SK-N-SH (cell line): Measurements from ENCODE around the gene OVOL3. TPM values are rescaled to one million over a fixed set of nuclear protein-coding genes. Genes with fewer than 3 reads are reported as not detected.
A peak's percentile ranks its signal among the peaks of the same experiment; 100 is the strongest.

Source experiments
- CTCF ChIA-PET: fragments of 300-600, 350-600 bp; formaldehyde crosslinking; extraction: SDS; loops from one replicate; lab custom pipeline; 2021; lab: Yijun Ruan, JAX
- POLR2A ChIA-PET: fragments of 350-600 bp; sonication (Branson Sonifier 250); formaldehyde crosslinking; extraction: SDS; loops from one replicate; lab custom pipeline; 2020; ENCODE audit warnings: antibody characterized with exemption, inconsistent platforms; lab: Yijun Ruan, JAX
- DNase-seq: peaks from one replicate; pipeline ENCODE4 v3.0.0; 2012
- H2AFZ ChIP-seq: fragments of 200-600 bp; sonication (generic); 2 replicates; pipeline ENCODE4 v1.8.1; 2016; ENCODE audit warnings: antibody characterized with exemption, mild to moderate bottlenecking, low read depth
- H3F3A ChIP-seq: fragments of 200-600 bp; sonication (generic); replicated peaks from 2 replicates; pipeline ENCODE3; 2016; ENCODE audit warnings: antibody characterized with exemption, mild to moderate bottlenecking; ENCODE audit not compliant: insufficient read depth
- H3K27ac ChIP-seq, 2 experiments: fragments of 200-500 bp in 1 of 2; fragments of 200-600 bp in 1 of 2; sonication (Bioruptor generic) in 1 of 2; sonication (generic), shearing (Covaris generic) in 1 of 2; 2 replicates each; pipeline versions ENCODE4 v1.5.1 to v1.6.1; 2014 to 2016; ENCODE audit warnings: low read depth in 2 of 2, inconsistent platforms in 1 of 2, low read length in 1 of 2, mild to moderate bottlenecking in 1 of 2, mixed read lengths in 1 of 2
- H3K27me3 ChIP-seq: fragments of 200-600 bp; sonication (generic), shearing (Covaris generic); 2 replicates; pipeline ENCODE4 v1.6.1; 2016; ENCODE audit warnings: mixed run types; ENCODE audit not compliant: insufficient read depth
- H3K36me3 ChIP-seq, 2 experiments: fragments of 200-500 bp in 1 of 2; fragments of 200-600 bp in 1 of 2; sonication (Bioruptor generic) in 1 of 2; sonication (generic) in 1 of 2; replicated peaks in 1 of 2; 2 replicates each; pipeline versions ENCODE3 to v1.5.1; 2014 to 2016; ENCODE audit warnings: low read length in 1 of 2, mild to moderate bottlenecking in 1 of 2; ENCODE audit not compliant: insufficient read depth in 2 of 2, control insufficient read depth in 1 of 2
- H3K4me1 ChIP-seq, 2 experiments: fragments of 200-500 bp in 1 of 2; fragments of 200-600 bp in 1 of 2; sonication (Bioruptor generic) in 1 of 2; sonication (generic), shearing (Covaris generic) in 1 of 2; 2 replicates each; pipeline versions ENCODE4 v1.5.1 to v1.6.1; 2014 to 2016; ENCODE audit warnings: low read depth in 1 of 2, low read length in 1 of 2, mixed run types in 1 of 2; ENCODE audit not compliant: insufficient read depth in 2 of 2, control insufficient read depth in 1 of 2
- H3K4me2 ChIP-seq: fragments of 200-600 bp; sonication (generic), shearing (Covaris generic); 2 replicates; pipeline ENCODE4 v1.6.1; 2017; ENCODE audit warnings: mixed run types
- H3K4me3 ChIP-seq, 2 experiments: fragments of 200-500 bp in 1 of 2; fragments of 200-600 bp in 1 of 2; sonication (Bioruptor generic) in 1 of 2; sonication (generic), shearing (Covaris generic) in 1 of 2; 2 replicates each; pipeline versions ENCODE4 v1.5.1 to v1.8.1; 2014 to 2016; ENCODE audit warnings: low read depth in 2 of 2, inconsistent platforms in 1 of 2, low read length in 1 of 2, mild to moderate bottlenecking in 1 of 2, mixed read lengths in 1 of 2, moderate library complexity in 1 of 2
- H3K79me2 ChIP-seq: fragments of 200-600 bp; sonication (generic); 2 replicates; pipeline ENCODE4 v1.8.1; 2017; ENCODE audit warnings: mild to moderate bottlenecking; ENCODE audit not compliant: insufficient read depth
- H3K9ac ChIP-seq: fragments of 200-600 bp; sonication (generic); 2 replicates; pipeline ENCODE4 v1.6.1; 2017; ENCODE audit warnings: mixed run types
- H3K9me2 ChIP-seq: fragments of 200-600 bp; sonication (generic); 2 replicates; pipeline ENCODE4 v1.6.1; 2017; ENCODE audit warnings: mixed run types
- H3K9me3 ChIP-seq: fragments of 200-600 bp; sonication (generic); 2 replicates; pipeline ENCODE4 v1.6.1; 2017; ENCODE audit warnings: mixed run types, mild to moderate bottlenecking, moderate library complexity
- H4K20me1 ChIP-seq: fragments of 200-600 bp; sonication (generic); 2 replicates; pipeline ENCODE4 v1.6.1; 2017; ENCODE audit warnings: mild to moderate bottlenecking, mixed run types; ENCODE audit not compliant: insufficient read depth
- CHD2 ChIP-seq: fragments of 150-350 bp; IDR thresholded peaks from 2 replicates; pipeline ENCODE4 v1.6.1; 2018; ENCODE audit warnings: low read length; ENCODE audit not compliant: partially characterized antibody
- CTCF ChIP-seq: fragments of 200-600 bp; sonication (generic); IDR thresholded peaks from 2 replicates; pipeline ENCODE4 v1.6.1; 2017; ENCODE audit warnings: antibody characterized with exemption, mild to moderate bottlenecking, moderate library complexity
- EZH2phosphoT487 ChIP-seq: fragments of 200-600 bp; sonication (generic); IDR thresholded peaks from 2 replicates; pipeline ENCODE4 v1.6.1; 2017; ENCODE audit warnings: low read depth, mixed run types, mild to moderate bottlenecking, antibody characterized with exemption, moderate library complexity, borderline replicate concordance
- FOSL2 ChIP-seq: IDR thresholded peaks from 2 replicates; pipeline ENCODE4 v1.4.0; 2012; ENCODE audit warnings: low read depth, mild to moderate bottlenecking, moderate library complexity, borderline replicate concordance
- FOXJ3 ChIP-seq: sonication (generic); formaldehyde crosslinking; IDR thresholded peaks from 2 replicates; pipeline ENCODE4 v1.5.1; 2020; ENCODE audit warnings: mild to moderate bottlenecking, missing genetic modification reagents
- FOXM1 ChIP-seq: IDR thresholded peaks from 2 replicates; pipeline ENCODE4 v1.4.0; 2012; ENCODE audit warnings: low read depth, mild to moderate bottlenecking
- IRF3 ChIP-seq: fragments of 150-350 bp; IDR thresholded peaks from 2 replicates; pipeline ENCODE4 v1.6.1; 2016; ENCODE audit warnings: mild to moderate bottlenecking, low read depth, low read length
- MAX ChIP-seq: IDR thresholded peaks from 2 replicates; pipeline ENCODE4 v1.4.0; 2012; ENCODE audit warnings: low read depth
- NFIC ChIP-seq: IDR thresholded peaks from 2 replicates; pipeline ENCODE4 v1.4.0; 2012; ENCODE audit warnings: borderline replicate concordance
- NRF1 ChIP-seq: IDR thresholded peaks from 2 replicates; pipeline ENCODE4 v1.6.1; 2012; ENCODE audit warnings: low read depth, mild to moderate bottlenecking, low read length
- POLR2AphosphoS5 ChIP-seq: IDR thresholded peaks from 2 replicates; pipeline ENCODE4 v1.6.1; 2012; ENCODE audit warnings: low read depth, low read length
- REST ChIP-seq: IDR thresholded peaks from 2 replicates; pipeline ENCODE4 v1.6.1; 2012; ENCODE audit warnings: mild to moderate bottlenecking, low read depth, low read length, moderate library complexity
- RXRA ChIP-seq: IDR thresholded peaks from 2 replicates; pipeline ENCODE4 v1.4.0; 2012; ENCODE audit warnings: low read depth, mild to moderate bottlenecking, borderline replicate concordance
- SIN3A ChIP-seq: IDR thresholded peaks from 2 replicates; pipeline ENCODE4 v1.6.1; 2012; ENCODE audit warnings: low read depth, mild to moderate bottlenecking, low read length, moderate library complexity, borderline replicate concordance
- SMC3 ChIP-seq: IDR thresholded peaks from 2 replicates; pipeline ENCODE4 v1.6.1; 2012; ENCODE audit warnings: low read depth, low read length, improper control_type of control experiment
- USF1 ChIP-seq: IDR thresholded peaks from 2 replicates; pipeline ENCODE4 v1.4.0; 2012; ENCODE audit warnings: low read depth, borderline replicate concordance
- USF2 ChIP-seq: fragments of 150-350 bp; IDR thresholded peaks from 2 replicates; pipeline ENCODE4 v1.6.1; 2017; ENCODE audit warnings: antibody characterized with exemption, low read length, low read depth, borderline replicate concordance
- WGBS: methylation state at CpG from one replicate; pipeline ENCODE4 v1.1.6; 2017; ENCODE audit warnings: low lambda C conversion rate; 5-methylcytosine and 5-hydroxymethylcytosine counted together
- polyA plus RNA-seq, 3 experiments: library from polyadenylated mRNA; depleted of rRNA; stranded (reverse); fragments of >200 nt; gene quantifications; 2 replicates each; pipeline ENCODE4 v1.2.3, GENCODE V29; 2012

OVOL3 gene
- polyA plus RNA-seq, 1 of the 3 experiments (the other 2 are of a cell fraction), result not detected

- TF ChIP-seq CHD2 (no peak), USF1 (no peak), FOSL2 (no peak), POLR2AphosphoS5 (peak; percentile 46; the same call in 1 of the 2 replicates), SMC3 (no peak), IRF3 (no peak), NRF1 (no peak), CTCF (no peak)
These were observed 4.8 kb downstream of the OVOL3 start, which contains the start of gene TBCB (continued) for GRCh38 chr19:36115453-36116343.

- Histone ChIP-seq H2AFZ (no peak overlapping the region), H3K79me2 (peaks cover 46% of the 10 kb centered on the region; the same call in 1 of the 2 replicates), H3F3A (no peaks in the 10 kb centered on the region), H3K27me3 (no peaks in the 10 kb centered on the region), H3K9me3 (no peaks in the 10 kb centered on the region), H3K27ac (peak overlapping the region; percentile 52 to 91; a peak in 2 of 4 replicates), H3K4me3 (peak overlapping the region; percentile 73 to 87), H3K36me3 (peaks cover 19 to 31% of the 10 kb centered on the region in 2 experiments), H3K4me1 (peaks cover 6 to 22% of the 10 kb centered on the region in 2 experiments; a peak in 1 of 4 replicates), H3K4me2 (peak overlapping the region; percentile 92), H4K20me1 (no peaks in the 10 kb centered on the region), H3K9me2 (no peaks in the 10 kb centered on the region), H3K9ac (peak overlapping the region; percentile 68)
- WGBS, result 94% methylated on average over 1 of the region's 1 CpG
- POLR2A ChIA-PET, result no interaction called here
- CTCF ChIA-PET, result interaction anchor here (3.5 kb wide), 1 partner anchor 11 kb away, joined by 14 read pairs; no protein-coding TSS in a partner anchor
- DNase-seq, result no peak
- no peak for TF ChIP-seq CHD2
- TF ChIP-seq CTCF, result no peak
- no peak for TF ChIP-seq USF2
- no peak for TF ChIP-seq NFIC
- no peak for TF ChIP-seq FOXJ3
- TF ChIP-seq RXRA, result no peak
- TF ChIP-seq SIN3A, result no peak
- no peak for TF ChIP-seq REST
- TF ChIP-seq MAX, result no peak
- TF ChIP-seq FOXM1, result no peak
- TF ChIP-seq EZH2phosphoT487, result no peak
- no peak for TF ChIP-seq FOSL2
These were observed 5.3 kb downstream of the OVOL3 start for GRCh38 chr19:36116344-36116637.
